HG03039 (cell line): ENCODE results near the gene PLPP1.
A peak's percentile ranks its signal among the peaks of the same experiment; 100 is the strongest.
"Not testable (repeated sequence)": the region's sequence is repeated elsewhere in the genome, so short reads cannot be mapped to it uniquely, and the experiment has no call there.

ENCODE experiments used
- ATAC-seq: cut with Tn5 transposase; IDR thresholded peaks from one replicate; pipeline ENCODE4 v1.9.1; 2021; ENCODE audit warnings: mild to moderate bottlenecking, moderate library complexity; ENCODE audit not compliant: unreplicated experiment

The PLPP1 gene

DNA sequence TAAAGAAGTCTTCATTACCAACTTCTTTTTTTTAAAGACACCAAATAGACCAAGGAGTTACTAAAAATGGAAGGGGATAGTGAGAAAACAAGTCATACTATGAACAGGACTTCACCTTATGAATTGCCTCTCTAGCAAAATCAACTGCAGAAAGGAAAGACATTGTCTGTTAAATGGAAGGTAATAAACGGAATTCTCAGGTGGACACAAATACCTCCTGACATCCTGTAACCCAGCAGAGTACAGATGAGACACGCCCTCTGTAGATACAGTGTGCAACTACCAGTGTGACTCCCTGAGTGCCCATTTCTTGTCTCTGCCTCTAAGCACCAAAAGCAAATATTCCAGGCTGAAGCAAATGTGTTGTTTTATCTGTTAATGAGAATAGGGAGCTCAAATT, 12.2 kb upstream of the PLPP1 start:
- no peak for ATAC-seq

DNA sequence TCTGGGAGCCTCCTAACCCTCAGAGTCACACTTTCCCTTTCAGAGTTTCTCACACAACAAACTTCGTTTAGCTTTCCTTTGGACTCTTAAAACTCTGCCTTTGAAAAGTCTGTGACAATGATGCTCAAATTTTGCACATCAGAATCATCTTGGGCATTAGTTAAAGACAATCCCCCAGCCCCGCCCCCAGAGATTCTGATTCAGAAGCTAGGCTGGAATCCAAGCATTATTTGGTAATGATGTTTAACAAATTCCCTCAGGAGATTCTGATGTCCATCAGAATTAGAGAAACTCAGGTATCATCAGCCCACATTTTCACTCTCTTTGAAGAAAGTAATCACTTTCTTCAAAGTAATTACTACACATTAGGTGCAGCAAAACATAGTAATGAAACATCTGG, 9.6 kb upstream of the PLPP1 start:
- no peak for ATAC-seq

DNA sequence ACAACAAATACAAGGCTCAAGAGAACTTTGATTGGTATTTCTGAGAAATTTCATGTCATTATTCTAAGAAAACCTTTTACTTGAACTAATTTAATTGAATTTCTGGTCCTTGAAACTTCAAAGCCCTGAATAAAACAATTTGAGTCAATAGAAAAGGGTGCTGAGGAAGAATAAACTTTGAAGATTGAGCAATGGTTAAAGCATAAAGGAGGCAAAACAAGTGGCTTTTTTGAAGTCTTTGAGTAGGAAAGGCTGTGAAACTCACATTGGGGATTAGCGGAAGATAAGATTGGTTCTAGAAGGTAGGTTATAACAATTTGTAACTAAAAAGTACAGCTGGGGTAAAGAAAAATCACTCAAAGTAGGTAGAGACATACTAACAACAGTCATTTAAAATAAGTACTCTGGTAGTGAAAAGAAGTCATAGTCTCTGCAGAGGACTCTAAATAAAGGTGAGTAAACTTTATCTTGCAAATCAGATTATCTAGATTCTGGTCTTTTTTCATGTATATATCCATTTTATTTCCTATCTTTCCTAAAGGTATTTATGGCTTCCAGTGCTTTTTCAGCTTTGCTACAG, 6.4 kb upstream of the PLPP1 start:
- ATAC-seq = no peak

DNA sequence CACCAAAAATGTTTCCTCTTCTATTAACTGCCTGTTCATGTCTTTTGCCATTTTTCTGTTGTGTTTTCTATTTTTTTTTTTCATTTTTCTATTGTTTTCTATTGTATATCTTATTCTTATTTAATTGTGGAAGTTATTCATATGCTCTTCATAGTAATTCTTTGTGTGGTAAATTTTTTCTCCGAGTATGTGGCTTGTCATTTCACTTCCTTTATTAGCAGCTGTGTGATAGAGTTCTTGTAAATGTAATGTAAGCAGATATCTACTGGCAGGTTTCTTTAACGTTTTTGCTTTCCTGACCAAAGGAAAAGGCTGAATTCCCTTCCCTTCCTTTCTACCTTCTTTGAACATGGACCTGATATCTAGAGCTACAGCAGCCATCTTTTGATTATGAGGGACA, 5.8 kb upstream of the PLPP1 start:
- no peak for ATAC-seq

DNA sequence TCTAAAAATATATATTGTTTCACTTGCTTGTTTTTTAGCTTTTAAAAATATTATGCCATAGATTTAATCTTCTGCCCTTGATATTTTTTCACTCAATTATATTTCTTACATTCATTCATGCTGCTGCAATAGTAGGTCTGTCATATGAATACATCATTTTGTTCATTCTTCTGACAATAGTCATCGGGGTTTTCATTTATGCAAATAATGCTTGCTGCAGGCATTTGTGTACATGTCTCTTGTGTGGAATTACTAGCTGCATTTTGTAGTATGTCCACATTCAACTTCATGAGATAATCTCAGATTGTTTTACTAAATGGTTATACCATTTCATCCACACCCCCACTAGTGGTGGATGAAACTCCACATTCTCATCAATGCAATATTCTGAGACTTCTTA, 5.3 kb upstream of the PLPP1 start:
- no peak for ATAC-seq

DNA sequence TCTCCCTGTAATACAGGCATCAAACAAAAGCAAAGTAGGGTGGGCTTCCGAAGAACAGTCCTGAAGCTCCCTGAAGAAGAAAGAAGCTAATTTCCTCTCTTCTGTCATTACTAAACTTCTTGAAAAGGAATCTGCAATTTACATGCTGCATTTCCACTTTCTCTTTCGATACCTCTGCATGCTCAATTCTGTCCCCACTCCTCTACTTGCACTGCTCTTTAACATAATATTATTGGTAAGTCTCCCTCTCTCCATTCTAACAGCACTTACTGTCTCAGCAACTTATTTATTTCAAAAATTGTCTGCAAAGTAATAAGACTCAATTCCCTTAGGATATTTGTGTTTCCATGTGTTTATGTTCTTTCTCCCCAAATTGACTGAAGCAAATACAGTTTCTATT, 3.9 kb upstream of the PLPP1 start:
- ATAC-seq = no peak

DNA sequence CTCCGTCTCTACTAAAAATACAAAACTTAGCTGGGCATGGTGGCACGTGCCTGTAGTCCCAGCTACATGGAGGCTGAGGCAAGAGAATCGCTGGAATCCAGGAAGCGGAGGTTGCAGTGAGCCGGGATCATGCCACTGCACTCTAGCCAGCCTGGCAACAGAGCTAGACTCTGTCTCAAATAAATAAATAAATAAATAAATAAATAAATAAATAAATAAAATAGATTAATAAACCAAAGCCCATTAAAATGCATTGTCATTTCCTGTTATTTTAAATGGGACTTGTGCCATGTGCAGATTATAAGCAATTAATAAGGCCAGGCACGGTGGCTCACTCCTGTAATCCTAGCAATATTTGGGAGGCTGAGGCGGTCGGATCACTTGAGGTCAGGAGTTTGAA, 2.6 kb upstream of the PLPP1 start:
- not testable (repeated sequence) for ATAC-seq

DNA sequence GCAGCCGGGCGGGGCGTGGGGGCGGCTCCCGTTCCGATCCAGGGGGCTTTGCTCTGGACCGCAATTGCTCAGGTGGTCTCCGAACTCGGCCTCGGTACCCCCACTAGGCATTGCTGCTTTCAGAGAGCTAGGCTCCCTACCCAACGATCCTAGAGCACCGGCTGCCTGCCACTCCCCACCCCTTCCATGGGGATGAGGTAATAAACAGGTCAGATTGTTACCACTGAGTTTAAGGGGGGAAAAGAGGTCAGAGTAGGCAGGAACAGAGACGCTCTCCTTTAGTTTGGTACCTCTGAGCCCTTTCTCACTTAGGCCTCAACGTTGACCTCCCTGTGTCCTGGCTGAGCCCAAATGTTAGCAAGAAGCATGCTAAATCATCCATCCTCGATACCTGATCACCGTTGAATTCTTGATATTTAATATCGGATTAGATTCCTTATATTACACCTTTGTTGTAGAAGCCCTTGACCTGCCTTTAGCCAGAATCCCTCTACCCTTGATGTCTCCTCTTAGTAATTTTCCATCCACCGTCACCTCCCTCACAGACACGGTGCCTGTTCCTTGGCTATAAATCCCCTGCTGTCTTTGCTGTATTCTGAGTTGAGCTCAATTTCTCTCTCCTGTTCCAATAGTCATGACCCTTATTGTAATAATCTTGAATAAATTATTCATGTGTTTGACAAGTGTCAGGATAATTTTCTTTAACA, 588 bp upstream of the PLPP1 start:
- no peak for ATAC-seq

DNA sequence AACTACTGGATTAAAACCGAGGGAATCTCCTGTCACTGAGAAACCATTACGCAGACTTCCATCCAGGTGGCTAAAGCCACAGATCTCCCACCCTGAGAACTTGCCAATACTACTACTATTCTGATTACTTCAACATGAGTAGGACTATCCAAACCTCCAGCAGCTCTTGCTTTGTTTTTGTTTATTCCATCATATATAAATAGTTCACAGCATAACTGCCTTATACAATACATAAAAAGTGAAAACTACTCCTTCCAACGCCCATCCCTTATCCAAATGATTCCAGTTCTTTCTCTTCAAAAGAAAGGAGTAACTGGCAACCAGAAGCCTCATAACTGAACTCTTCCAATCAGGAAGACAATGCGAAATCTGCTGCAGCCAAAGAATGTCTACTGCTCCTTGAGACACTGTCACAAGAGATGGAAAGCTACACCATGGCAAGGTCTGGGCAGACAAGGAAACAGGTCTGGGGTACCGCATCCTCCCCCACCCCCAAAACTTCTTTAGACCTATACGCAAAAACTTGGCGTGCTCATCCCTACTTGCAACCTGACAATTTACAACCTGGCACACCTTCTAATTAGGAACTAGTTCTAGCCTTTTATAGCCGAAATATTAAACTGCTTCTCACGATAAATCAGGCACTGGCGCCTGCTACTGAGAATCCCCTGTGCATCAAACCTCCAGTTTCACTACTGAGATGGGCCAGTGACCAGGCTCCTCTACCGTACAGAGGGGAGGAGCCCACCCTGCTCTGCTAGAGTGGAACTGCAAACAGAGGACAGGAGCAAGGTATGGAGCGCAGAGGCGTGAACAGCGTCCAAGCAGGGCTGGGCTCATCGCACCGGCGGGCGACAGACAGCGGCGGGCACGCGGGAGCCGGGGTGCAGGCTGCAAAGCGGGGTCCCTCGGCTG, 986 bp downstream of the PLPP1 start:
- ATAC-seq = peak; percentile 35

DNA sequence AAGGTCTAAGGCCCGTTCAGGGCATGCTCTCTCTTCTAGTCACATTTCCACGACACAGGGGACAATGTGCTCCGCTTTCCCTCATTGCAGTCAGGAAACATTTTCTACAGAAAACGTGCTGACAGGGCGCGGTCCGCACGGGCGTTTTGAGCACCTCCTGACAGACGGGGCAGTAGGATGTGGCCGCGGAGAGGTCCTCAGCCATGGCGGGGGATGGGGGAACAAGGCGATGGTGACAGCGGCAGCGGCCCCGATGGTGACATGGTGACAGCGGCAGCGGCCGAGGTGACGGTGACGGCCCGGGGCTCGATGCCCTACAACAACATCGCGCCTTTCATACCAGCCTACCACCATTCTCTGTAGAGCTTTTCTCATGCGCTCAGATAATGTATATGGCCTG, 4.1 kb downstream of the PLPP1 start:
- ATAC-seq = no peak

DNA sequence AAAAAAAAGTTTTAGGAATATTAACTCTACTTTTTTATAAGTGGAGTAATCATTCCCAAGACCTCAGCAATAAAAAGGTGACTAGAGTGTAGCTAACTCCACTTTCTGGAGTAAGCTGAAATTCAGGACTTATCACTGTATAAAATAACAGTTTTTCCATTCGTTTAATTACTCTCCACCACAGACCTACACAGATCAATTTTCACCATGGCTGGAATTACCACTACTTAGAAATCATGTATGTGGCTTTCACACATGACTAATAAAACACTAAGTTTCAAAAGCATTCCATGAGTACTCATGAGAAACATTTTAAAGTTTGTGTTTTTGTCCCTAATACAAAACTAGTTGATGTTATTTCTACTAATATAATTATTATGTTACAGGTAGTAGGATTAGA, 9.9 kb downstream of the PLPP1 start:
- ATAC-seq = no peak

DNA sequence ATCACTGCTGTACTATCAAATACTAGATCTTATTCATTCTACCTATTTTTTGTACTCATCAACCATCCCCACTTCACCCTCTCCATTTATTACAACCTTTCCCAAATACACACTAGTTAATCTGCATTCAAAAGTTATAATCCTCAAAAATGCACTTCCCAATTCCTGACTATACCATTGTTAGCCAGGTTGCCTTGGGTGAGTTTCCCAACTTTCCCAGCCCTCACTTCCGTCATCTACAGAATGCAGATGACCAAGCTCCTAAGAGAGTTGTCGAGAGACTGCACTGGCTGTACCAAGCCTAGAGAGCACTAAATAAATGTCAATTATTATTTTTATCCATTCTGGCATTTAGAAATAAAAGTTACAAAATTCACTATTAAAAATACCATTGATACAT, 11.5 kb downstream of the PLPP1 start:
- ATAC-seq = no peak

DNA sequence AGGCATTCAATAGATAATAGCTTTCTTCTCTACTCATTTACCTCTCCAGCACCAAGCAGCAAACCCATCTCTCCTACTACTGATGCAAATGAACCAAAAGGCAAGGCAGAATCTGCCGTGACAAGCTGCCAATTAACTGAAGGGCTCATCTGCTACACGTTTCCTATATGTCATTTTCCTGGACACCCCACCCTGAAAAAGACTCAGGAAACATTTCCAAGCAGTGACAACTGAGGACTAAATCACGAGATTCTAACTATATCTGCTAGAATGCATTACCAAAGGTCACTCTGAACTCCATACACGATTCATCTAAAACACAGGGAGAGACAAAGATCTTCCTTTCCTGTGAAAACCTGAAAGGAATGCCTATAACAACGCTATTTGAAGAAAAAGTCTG, 12.9 kb downstream of the PLPP1 start:
- ATAC-seq = no peak

DNA sequence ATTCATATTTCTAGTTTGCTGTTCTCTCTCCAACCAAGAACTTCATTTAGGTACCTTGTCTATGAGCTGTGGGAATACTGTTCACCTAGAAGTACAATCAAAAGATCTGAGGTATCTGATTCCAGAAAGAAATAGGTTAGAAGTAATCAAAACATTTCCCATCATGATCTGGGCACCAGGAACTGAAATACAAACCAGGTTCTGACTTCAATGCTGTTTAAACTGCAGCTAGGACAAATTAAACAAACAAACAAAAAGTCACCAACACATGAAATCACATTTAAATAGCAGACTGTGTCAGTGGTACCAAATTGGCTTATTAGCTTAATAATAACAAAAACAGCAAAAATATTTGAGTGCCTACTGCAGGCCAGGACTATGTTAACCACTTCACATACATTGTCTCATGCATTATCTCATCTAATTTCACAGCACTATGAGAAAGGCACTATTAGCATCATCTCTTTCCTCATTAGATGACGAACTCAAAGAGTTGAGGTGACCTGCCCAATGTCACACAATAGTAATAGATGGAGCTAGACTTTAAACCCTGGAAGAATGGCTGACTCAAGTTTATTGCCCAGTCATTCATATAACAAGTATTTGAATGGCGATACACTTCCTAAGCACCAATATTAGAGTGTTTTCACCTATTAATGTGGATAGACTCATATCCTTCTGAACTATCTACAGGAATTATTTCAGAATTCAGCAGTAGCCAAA, 14.5 kb downstream of the PLPP1 start:
- ATAC-seq = no peak

DNA sequence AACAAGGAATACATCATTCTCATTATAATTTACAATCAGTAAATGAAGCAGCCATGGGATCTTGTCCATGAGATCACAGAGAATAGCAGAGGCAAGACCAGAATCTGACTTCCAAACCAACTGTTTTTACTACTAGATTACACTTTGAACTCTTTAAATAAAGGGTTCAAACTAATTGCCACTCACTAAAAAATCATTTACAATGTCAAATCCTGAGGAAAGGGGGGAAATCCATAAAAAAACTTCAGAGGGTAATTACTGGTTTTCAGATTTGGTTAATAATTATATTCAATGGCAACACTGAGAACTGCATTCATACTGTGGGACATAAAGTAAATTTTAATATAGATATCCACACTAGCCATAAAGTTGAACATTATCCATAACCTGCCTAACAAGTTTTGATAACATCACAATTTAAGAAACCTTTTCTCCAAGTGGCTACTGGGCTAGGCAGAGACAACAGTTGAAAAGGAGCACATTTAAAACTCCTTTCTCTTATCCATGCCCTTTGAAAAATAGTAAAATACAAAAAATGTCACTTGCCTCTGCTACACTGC, 15.9 kb downstream of the PLPP1 start:
- ATAC-seq = no peak

DNA sequence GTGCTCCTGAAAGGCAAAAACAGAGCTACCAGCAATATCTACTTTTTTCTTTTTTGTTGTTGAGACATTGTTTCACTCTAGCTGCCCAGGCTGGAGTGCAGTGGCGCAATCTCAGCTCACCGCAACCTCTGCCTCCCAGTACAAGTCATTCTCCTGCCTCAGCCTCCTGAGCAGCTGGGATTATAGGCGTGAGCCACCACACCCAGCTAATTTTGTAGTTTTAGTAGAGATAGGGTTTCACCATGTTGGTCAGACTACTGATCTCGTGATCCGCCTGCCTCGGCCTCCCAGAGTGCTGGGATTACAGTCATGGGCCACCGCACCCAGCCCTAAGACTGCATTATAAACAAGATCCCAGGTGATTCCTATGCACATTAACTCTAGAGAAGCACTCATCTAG, 17.0 kb downstream of the PLPP1 start:
- no peak for ATAC-seq

DNA sequence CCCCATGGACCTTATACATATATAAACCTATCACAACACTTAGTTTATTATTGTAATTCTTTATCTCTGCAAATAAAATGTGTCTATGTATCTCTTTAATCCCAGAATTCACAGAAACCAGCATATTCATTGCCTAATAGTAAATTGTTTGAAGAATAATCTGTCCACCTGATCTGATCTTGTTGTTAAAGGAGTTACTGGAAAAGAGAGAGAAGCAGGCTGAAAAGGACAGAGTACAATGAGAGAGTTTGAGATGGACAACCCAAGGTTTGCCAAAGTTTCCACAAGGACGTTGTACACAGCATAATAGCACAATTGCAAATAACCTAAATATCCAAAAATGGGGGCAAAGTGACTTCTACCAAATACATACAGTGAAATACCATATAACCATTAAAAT, 23.8 kb downstream of the PLPP1 start:
- ATAC-seq = no peak

DNA sequence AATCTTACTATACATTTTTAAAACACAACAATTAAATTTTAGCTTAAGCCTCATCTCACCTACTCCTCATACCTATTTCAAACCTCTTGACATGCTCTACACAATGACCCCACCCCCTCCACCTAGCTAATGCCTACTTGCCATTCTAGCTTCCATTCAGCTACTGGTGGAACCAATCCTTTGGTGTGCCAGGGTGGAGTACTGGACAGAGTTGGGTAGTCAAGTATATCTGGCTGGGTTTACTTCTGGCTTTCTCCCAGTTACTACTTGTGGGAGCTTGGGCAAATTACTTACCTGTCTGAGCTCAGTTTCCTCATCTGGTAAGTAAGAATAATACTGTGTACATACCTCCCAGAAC, 24.3 kb downstream of the PLPP1 start:
- ATAC-seq = no peak

DNA sequence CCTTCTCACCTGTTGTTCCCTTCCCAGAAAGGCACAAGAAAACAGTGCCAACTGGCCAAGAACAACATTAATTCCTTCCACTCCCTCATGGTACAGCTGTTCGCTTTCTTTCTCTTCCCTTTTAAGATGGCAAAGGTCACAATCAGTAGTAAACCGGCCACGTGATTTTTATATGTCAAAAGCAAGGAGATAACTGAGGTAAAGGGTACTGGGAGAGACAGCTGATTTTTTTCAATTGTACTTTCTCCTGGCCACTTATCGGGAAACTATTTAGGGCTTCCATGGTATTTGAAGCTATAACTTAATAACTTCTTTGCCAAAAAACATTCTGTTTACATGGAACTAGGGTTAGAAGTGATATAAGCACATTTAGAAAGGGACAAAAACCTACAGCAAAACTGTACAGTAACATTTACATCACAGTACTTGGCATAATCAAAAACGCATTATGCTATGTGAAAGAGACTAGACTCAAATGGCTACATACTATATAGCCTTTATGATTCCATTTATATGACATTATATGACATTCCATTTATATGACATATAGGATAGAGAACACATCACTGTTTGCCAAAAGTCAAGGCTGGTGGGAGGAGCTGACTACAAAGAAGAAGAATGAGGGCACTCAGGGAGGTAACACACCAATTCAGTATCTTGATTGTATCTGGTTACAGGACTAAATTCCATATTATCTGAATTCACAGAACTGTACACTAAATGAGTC, 24.8 kb downstream of the PLPP1 start:
- no peak for ATAC-seq

DNA sequence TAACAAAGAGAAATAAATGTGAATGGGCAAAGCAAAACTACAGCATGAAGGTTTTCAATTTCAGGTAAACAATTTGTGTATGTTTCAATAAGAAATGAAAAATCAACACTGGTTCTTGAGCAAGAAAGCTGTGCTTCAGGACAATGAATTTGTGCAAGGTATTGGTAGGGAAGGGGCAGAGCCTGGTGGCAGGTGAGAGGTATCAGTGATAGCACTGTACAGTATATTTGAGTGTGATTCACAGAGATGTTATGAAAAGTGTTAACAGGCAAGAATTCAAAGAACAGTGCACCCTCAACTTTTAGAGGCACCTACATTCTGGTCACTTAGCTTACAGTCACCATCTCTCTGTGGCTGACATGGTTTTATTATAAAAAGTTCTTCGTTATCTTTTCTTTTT, 25.7 kb downstream of the PLPP1 start:
- ATAC-seq = no peak

DNA sequence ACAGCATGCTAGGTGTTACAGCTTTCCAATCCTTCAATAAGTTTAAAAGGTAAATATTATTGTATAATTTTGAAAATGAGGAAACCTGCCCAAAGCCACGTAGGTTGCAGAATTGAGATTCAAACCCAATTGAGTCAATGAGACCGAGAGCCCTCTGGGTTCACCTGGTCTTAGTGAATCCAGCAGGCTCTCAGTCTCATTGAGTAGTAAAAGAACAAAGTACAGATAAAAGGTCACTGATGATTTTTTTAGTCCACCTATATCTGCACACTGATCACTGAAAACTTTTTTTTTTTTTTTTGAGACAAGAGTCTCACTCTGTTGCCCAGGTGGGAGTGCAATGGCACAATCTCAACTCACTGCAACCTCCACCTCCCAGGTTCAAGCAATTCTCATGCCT, 27.2 kb downstream of the PLPP1 start:
- ATAC-seq = no peak
